Chondrocyte (in vitro differentiated cells): ENCODE data around the gene REEP1. TPM values are rescaled to one million over a fixed set of nuclear protein-coding genes. Genes with fewer than 3 reads are reported as not detected.

ENCODE experiments used
- DNase-seq: peaks from one replicate; pipeline ENCODE4 v3.0.0; 2021; ENCODE audit warnings: mixed read lengths, low spot score
- H3K27ac Mint-ChIP-seq: one replicate; pipeline ENCODE4 v1.8.0; 2021; ENCODE audit warnings: mild to moderate bottlenecking, moderate library complexity, mixed read lengths; ENCODE audit not compliant: unreplicated experiment
- H3K27me3 Mint-ChIP-seq: 2 replicates; pipeline ENCODE4 v1.8.0; 2021; ENCODE audit warnings: low read depth, mixed read lengths
- H3K36me3 Mint-ChIP-seq: 2 replicates; pipeline ENCODE4 v1.8.0; 2021; ENCODE audit warnings: low read depth, mixed read lengths
- H3K4me1 Mint-ChIP-seq: 2 replicates; pipeline ENCODE4 v1.8.0; 2021; ENCODE audit warnings: low read depth, mild to moderate bottlenecking, mixed read lengths
- H3K4me3 Mint-ChIP-seq: one replicate; pipeline ENCODE4 v1.8.0; 2021; ENCODE audit warnings: mild to moderate bottlenecking, moderate library complexity, mixed read lengths; ENCODE audit not compliant: unreplicated experiment
- H3K9me3 Mint-ChIP-seq: 2 replicates; pipeline ENCODE4 v1.8.0; 2021; ENCODE audit warnings: low read depth, mixed read lengths
- CTCF ChIP-seq: fragments of 200-600 bp; sonication (generic); IDR thresholded peaks from 2 replicates; pipeline ENCODE4 v1.5.0; 2021; ENCODE audit warnings: antibody characterized with exemption, mild to moderate bottlenecking, moderate library complexity
- total RNA-seq: library from RNA; stranded (reverse); gene quantifications from 3 replicates; pipeline ENCODE4 v1.2.1, GENCODE V29; 2021

The REEP1 gene
- total RNA-seq, 1 donor from 2014 or later: 2.4 TPM

- Mint-ChIP-seq H3K4me3 (no peak overlapping the region), H3K4me1 (peaks cover 3% of the 10 kb centered on the region), H3K27me3 (peaks cover 18% of the 10 kb centered on the region), H3K9me3 (no peaks in the 10 kb centered on the region), H3K27ac (no peak overlapping the region), H3K36me3 (no peaks in the 10 kb centered on the region)
- no peak for TF ChIP-seq CTCF
- no peak for DNase-seq
These were observed 46.7 kb downstream of the REEP1 start for GRCh38 chr2:86290596-86291327.

- peaks cover 12% of the 10 kb centered on the region for H3K4me1 Mint-ChIP-seq
- H3K4me3 Mint-ChIP-seq: no peak overlapping the region
- DNase-seq: no peak
- no peak for TF ChIP-seq CTCF
- H3K27ac Mint-ChIP-seq: no peak overlapping the region
- peaks cover 18% of the 10 kb centered on the region for H3K27me3 Mint-ChIP-seq
- no peaks in the 10 kb centered on the region for H3K9me3 Mint-ChIP-seq
- peaks cover 1% of the 10 kb centered on the region for H3K36me3 Mint-ChIP-seq
These were observed 50.9 kb downstream of the REEP1 start for GRCh38 chr2:86286516-86286915.

- no peak for TF ChIP-seq CTCF
- H3K27me3 Mint-ChIP-seq: peaks cover 18% of the 10 kb centered on the region
- H3K4me1 Mint-ChIP-seq: peaks cover 12% of the 10 kb centered on the region
- H3K4me3 Mint-ChIP-seq: no peak overlapping the region
- DNase-seq: no peak
- no peaks in the 10 kb centered on the region for H3K9me3 Mint-ChIP-seq
- H3K36me3 Mint-ChIP-seq: peaks cover 1% of the 10 kb centered on the region
- no peak overlapping the region for H3K27ac Mint-ChIP-seq
These were observed 51.4 kb downstream of the REEP1 start for GRCh38 chr2:86285981-86286380.

GRCh38 chr2:86285571-86285970, 51.9 kb downstream of the REEP1 start:
- Mint-ChIP-seq H3K4me1 (peaks cover 13% of the 10 kb centered on the region), H3K4me3 (no peak overlapping the region), H3K36me3 (peaks cover 1% of the 10 kb centered on the region), H3K9me3 (no peaks in the 10 kb centered on the region), H3K27ac (no peak overlapping the region), H3K27me3 (peaks cover 18% of the 10 kb centered on the region)
- DNase-seq: no peak
- no peak for TF ChIP-seq CTCF

- Mint-ChIP-seq H3K4me1 (peaks cover 18% of the 10 kb centered on the region), H3K27me3 (peaks cover 14% of the 10 kb centered on the region), H3K36me3 (peaks cover 1% of the 10 kb centered on the region), H3K27ac (no peak overlapping the region), H3K4me3 (no peak overlapping the region), H3K9me3 (no peaks in the 10 kb centered on the region)
- DNase-seq: no peak
- no peak for TF ChIP-seq CTCF
These were observed 52.4 kb downstream of the REEP1 start for GRCh38 chr2:86284987-86285386.
